Endothelial cell (in vitro differentiated cells): ENCODE results near the gene MYOM3. TPM values are rescaled to one million over a fixed set of nuclear protein-coding genes. Genes with fewer than 3 reads are reported as not detected.

Experiments used
- DNase-seq: peaks from one replicate; pipeline ENCODE4 v3.0.0; 2021; ENCODE audit warnings: low spot score
- H3K27ac Mint-ChIP-seq: one replicate; pipeline ENCODE4 v1.8.0; 2021; ENCODE audit warnings: mixed read lengths, inconsistent platforms; ENCODE audit not compliant: unreplicated experiment
- H3K27me3 Mint-ChIP-seq: one replicate; pipeline ENCODE4 v1.8.0; 2021; ENCODE audit warnings: mild to moderate bottlenecking, moderate library complexity, mixed read lengths, inconsistent platforms; ENCODE audit not compliant: unreplicated experiment
- H3K36me3 Mint-ChIP-seq: one replicate; pipeline ENCODE4 v1.8.0; 2021; ENCODE audit warnings: mild to moderate bottlenecking, low read depth, mixed read lengths, inconsistent platforms; ENCODE audit not compliant: unreplicated experiment
- H3K4me1 Mint-ChIP-seq: one replicate; pipeline ENCODE4 v1.8.0; 2021; ENCODE audit warnings: mild to moderate bottlenecking, mixed read lengths, inconsistent platforms; ENCODE audit not compliant: unreplicated experiment
- H3K4me3 Mint-ChIP-seq: one replicate; pipeline ENCODE4 v1.8.0; 2021; ENCODE audit warnings: mild to moderate bottlenecking, mixed read lengths, inconsistent platforms; ENCODE audit not compliant: unreplicated experiment
- H3K9me3 Mint-ChIP-seq: one replicate; pipeline ENCODE4 v1.8.0; 2021; ENCODE audit warnings: mixed read lengths, inconsistent platforms; ENCODE audit not compliant: unreplicated experiment
- CTCF ChIP-seq: fragments of 200-600 bp; sonication (generic); IDR thresholded peaks from one replicate; pipeline ENCODE4 v1.5.0; 2021; ENCODE audit warnings: antibody characterized with exemption; ENCODE audit not compliant: unreplicated experiment
- total RNA-seq: library from RNA; stranded (reverse); fragmentation: NEBNext Ultra II Directional; extraction: Animal tissue kit (Norgen Biotek cat#: 25700); gene quantifications from one replicate; pipeline ENCODE4 v1.2.1, GENCODE V29; 2021; ENCODE audit not compliant: unreplicated experiment

Gene MYOM3
- total RNA-seq, 1 donor from 2014 or later, result 0.59 TPM

GRCh38 chr1:24098943-24099638 lies 12.8 kb downstream of the MYOM3 start:
- H3K4me3 Mint-ChIP-seq, result no peak overlapping the region
- no peak for TF ChIP-seq CTCF
- H3K27ac Mint-ChIP-seq, result no peak overlapping the region
- H3K27me3 Mint-ChIP-seq, result peaks cover 7% of the 10 kb centered on the region
- H3K4me1 Mint-ChIP-seq, result no peaks in the 10 kb centered on the region
- no peaks in the 10 kb centered on the region for H3K9me3 Mint-ChIP-seq
- DNase-seq, result no peak
- no peaks in the 10 kb centered on the region for H3K36me3 Mint-ChIP-seq

- Mint-ChIP-seq H3K36me3 (no peaks in the 10 kb centered on the region), H3K27ac (no peak overlapping the region), H3K9me3 (no peaks in the 10 kb centered on the region), H3K4me3 (no peak overlapping the region), H3K27me3 (peaks cover 7% of the 10 kb centered on the region), H3K4me1 (no peaks in the 10 kb centered on the region)
- DNase-seq, result no peak
- no peak for TF ChIP-seq CTCF
Observed at GRCh38 chr1:24098102-24098501, 13.8 kb downstream of the MYOM3 start.

- Mint-ChIP-seq H3K9me3 (no peaks in the 10 kb centered on the region), H3K4me3 (no peak overlapping the region), H3K27me3 (peaks cover 7% of the 10 kb centered on the region), H3K36me3 (no peaks in the 10 kb centered on the region), H3K27ac (no peak overlapping the region), H3K4me1 (no peaks in the 10 kb centered on the region)
- TF ChIP-seq CTCF, result no peak
- DNase-seq, result no peak
Observed at GRCh38 chr1:24097663-24098062, 14.3 kb downstream of the MYOM3 start.

- Mint-ChIP-seq H3K9me3 (no peaks in the 10 kb centered on the region), H3K27ac (no peak overlapping the region), H3K4me3 (no peak overlapping the region), H3K4me1 (no peaks in the 10 kb centered on the region), H3K27me3 (peaks cover 7% of the 10 kb centered on the region), H3K36me3 (no peaks in the 10 kb centered on the region)
- no peak for DNase-seq
- no peak for TF ChIP-seq CTCF
Observed at GRCh38 chr1:24096739-24097103, 15.2 kb downstream of the MYOM3 start.

- Mint-ChIP-seq H3K36me3 (no peaks in the 10 kb centered on the region), H3K9me3 (no peaks in the 10 kb centered on the region)
- TF ChIP-seq CTCF, result no peak
Observed at GRCh38 chr1:24096009-24096738, 15.8 kb downstream of the MYOM3 start.

More at GRCh38 chr1:24096009-24096738, 15.8 kb downstream of the MYOM3 start:
- no peak for DNase-seq
- H3K4me3 Mint-ChIP-seq, result no peak overlapping the region
- H3K27ac Mint-ChIP-seq, result no peak overlapping the region
- H3K4me1 Mint-ChIP-seq, result no peaks in the 10 kb centered on the region
- H3K27me3 Mint-ChIP-seq, result peaks cover 10% of the 10 kb centered on the region
